ENCODE results near the gene ZNF213.
A peak's percentile ranks its signal among the peaks of the same experiment; 100 is the strongest.

Gene ZNF213, protein sequence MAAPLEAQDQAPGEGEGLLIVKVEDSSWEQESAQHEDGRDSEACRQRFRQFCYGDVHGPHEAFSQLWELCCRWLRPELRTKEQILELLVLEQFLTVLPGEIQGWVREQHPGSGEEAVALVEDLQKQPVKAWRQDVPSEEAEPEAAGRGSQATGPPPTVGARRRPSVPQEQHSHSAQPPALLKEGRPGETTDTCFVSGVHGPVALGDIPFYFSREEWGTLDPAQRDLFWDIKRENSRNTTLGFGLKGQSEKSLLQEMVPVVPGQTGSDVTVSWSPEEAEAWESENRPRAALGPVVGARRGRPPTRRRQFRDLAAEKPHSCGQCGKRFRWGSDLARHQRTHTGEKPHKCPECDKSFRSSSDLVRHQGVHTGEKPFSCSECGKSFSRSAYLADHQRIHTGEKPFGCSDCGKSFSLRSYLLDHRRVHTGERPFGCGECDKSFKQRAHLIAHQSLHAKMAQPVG

DNA sequence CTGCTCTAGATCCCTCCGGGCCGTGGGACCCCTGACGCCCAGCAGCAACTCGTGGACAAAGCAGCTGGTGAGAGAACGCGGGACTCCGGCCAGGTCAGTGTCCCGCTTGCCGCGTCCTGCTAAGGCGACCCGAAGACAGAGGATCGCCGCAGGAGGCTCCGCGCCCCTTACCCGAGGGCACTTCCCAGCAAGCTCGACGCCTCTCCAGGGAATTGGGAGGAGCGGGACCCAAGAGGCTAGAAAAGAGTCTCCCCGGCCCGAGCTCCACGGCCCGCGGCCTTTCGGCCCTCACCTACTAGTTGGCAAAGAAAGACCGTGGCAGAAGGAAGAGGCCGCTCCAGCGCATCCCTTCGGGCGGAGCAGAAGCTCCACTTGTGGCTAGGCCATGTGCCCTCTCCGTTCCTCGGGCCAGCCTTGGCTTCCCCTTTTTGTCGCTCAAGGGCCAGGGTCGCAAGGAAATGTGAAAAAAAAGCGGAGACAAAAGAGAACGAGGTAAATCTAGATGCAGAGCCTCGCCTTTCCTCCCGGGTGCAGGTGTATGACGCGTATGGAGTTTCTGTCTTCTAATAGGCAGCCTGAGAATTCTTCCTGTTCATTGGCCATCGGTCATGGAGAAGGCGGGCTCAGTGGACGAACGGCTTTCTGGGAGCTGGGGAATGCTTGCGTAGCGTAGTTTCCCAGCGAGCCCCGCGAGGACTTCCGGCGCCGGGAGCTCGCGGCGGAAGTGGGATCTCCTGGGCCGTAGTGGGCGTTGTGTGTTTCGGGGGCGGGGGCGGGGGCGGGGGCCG lies at the start of gene ZNF213:
Gene ZNF213, plus strand, starts transcription at position 692 of the 788 bp plus-strand sequence. CDS start 2,252 bp downstream, outside the sequence.
- TF ChIP-seq, protein P1, sequence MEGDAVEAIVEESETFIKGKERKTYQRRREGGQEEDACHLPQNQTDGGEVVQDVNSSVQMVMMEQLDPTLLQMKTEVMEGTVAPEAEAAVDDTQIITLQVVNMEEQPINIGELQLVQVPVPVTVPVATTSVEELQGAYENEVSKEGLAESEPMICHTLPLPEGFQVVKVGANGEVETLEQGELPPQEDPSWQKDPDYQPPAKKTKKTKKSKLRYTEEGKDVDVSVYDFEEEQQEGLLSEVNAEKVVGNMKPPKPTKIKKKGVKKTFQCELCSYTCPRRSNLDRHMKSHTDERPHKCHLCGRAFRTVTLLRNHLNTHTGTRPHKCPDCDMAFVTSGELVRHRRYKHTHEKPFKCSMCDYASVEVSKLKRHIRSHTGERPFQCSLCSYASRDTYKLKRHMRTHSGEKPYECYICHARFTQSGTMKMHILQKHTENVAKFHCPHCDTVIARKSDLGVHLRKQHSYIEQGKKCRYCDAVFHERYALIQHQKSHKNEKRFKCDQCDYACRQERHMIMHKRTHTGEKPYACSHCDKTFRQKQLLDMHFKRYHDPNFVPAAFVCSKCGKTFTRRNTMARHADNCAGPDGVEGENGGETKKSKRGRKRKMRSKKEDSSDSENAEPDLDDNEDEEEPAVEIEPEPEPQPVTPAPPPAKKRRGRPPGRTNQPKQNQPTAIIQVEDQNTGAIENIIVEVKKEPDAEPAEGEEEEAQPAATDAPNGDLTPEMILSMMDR (IDR thresholded peaks at IDR 0.05; ENCODE audit: low read depth, low read length), result no peak
- H3K4me3 ChIP-seq (ENCODE audit: low read depth, low read length), result peak within 1 kb of the TSS; percentile 99

DNA sequence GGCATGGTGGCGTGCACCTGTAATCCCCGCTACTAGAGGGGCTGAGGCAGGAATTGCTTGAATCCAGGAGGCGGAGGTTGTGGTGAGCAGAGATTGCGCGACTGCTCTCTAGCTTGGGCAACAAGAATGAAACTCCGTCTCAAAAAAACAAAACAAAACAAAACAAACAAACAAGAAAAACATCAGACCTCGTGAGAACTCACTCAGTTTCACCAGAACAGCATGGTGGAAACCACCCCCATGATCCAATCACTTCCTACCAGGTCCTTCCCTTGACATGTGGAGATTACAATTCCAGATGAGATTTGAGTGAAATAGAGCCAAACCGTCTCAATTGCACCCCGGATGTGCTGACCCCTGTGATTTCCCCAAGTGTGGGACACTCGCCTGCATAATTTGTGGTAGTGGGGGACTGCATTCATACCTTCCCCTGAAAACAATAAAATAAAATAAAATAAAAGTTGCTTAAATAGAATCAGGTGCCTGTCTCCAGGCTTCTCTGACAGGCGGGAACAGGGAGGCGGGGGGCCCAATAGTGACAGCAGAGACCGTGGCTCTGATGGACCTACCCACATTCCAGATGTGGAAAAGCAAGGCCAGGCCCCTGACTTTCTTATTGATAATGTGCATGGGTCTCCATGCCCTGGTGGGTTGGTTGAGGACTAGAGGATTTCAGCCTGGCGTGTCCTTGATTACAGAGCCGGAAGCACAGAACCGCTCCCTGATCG lies 48.8 kb upstream of the ZNF213 start:
- TF ChIP-seq, protein P1 (IDR thresholded peaks at IDR 0.05; ENCODE audit: low read depth, low read length), result no peak
- H3K4me3 ChIP-seq (ENCODE audit: low read depth, low read length), result no peak overlapping the region

DNA sequence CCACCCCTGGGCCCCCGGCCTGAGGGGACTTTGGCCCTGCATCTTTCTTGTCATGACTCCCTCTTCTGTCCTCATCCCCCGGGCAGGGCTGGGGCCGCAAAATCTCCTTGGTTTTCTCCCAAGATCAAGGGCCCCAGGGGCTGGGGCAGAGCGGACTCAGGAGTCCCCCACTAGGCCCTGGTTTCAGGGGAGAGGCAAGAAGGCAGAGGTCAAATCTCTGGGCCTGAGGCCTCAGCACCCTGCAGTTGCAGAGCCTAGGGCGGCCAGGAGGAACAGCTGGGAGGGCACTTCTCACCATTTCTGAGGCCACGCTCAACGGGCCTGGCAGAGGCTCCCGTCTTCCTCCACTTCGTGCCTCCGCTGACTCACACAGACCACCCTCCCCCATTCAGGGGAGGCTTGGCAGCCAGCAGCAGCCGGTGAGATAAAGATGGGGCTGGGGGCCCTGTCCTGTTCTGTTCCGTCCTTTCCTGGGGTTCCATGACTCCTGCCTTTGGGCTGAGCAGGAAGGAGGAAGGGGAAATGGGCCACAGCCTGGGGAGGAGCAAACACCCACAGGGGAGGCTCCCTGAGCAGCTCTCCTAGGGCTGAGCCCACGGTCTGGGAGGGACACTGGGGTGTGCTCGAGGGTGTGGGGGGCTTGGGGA lies 48.1 kb upstream of the ZNF213 start:
- no peak overlapping the region for H3K4me3 ChIP-seq (ENCODE audit: low read depth, low read length)
- TF ChIP-seq, protein P1 (IDR thresholded peaks at IDR 0.05; ENCODE audit: low read depth, low read length), result no peak

DNA sequence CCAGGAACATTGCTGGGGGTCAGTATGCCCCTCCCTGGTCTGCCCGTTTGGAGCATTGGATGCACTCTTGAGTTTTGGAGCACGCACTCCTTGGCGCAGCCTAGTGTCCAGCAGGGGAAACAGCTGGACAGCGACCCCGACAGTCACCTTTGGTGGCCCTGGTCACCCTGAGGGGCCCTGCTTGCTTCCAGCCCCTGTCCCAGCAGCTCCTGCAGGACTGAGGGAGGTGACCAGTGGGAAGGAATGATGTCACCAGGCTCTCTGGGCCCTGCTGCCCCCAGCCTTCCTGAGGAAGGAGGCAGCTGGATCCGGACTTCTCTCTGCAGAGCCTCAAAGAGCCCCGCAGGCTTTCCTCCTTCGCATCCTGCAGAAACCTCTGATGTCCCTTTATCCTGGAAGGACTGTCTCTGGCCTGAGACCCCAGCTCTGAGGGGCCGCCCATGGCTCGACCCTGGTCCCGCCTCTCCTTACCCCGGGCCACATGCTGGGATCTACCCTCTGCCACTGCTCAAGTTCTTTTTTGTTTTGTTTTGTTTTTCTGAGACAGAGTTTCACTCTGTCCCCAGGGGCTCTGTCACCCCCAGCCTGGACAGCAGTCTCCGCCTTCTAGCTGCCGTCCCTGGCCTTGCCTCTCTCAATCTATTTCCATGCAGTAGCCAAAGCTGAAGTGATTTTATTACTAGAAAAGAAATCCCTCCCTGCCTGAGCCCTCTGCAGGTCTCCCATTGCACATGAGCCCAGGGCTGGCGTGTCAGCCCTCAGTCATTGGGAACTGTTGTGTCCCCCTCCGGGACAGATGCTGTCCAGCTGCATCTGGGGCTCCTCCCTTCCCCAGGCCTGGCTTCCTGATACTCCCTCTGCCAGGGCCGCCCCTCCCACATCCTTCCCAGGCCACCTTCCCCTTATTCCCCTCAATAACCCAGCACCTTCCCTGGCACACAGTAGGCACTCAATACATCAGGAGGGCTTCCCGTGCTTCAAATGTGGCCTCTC lies 47.3 kb upstream of the ZNF213 start:
- TF ChIP-seq, protein P1 (IDR thresholded peaks at IDR 0.05; ENCODE audit: low read depth, low read length), result peak; percentile 24; the same call in 1 of the 2 replicates
- H3K4me3 ChIP-seq (ENCODE audit: low read depth, low read length), result no peak overlapping the region

DNA sequence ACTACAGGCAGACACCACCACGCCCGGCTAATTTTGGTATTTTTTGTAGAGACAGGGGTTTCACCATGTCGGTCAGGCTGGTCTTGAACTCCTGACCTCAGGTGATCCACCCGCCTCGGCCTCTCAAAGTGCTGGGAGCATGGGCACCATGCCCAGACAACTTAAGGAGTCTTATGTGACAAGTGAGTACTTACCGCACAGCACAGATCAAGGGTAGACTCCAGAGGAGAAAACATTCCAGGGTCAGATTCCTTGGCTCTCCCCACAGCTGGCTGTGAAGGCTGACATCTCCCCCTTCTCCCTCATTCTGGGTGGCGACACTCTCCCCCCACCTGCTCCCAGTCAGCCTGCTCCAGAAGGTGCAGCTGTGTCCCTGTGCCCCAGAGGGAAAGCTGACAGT lies 46.4 kb upstream of the ZNF213 start:
- TF ChIP-seq, protein P1 (IDR thresholded peaks at IDR 0.05; ENCODE audit: low read depth, low read length), result no peak

More for the DNA sequence above, 46.4 kb upstream of the ZNF213 start:
- H3K4me3 ChIP-seq (ENCODE audit: low read depth, low read length), result no peak overlapping the region

Measured in WI38 (cell line).